SK-N-SH (cell line): ENCODE measurements around the gene MICALL1.

Experiments
- CTCF ChIP-seq: fragments of 200-600 bp; sonication (generic); IDR thresholded peaks from 2 replicates; pipeline ENCODE4 v1.6.1; 2017; ENCODE audit warnings: antibody characterized with exemption, mild to moderate bottlenecking, moderate library complexity
- EZH2phosphoT487 ChIP-seq: fragments of 200-600 bp; sonication (generic); IDR thresholded peaks from 2 replicates; pipeline ENCODE4 v1.6.1; 2017; ENCODE audit warnings: low read depth, mixed run types, mild to moderate bottlenecking, antibody characterized with exemption, moderate library complexity, borderline replicate concordance
- NRF1 ChIP-seq: IDR thresholded peaks from 2 replicates; pipeline ENCODE4 v1.6.1; 2012; ENCODE audit warnings: low read depth, mild to moderate bottlenecking, low read length
- TCF12 ChIP-seq: IDR thresholded peaks from 2 replicates; pipeline ENCODE4 v1.4.0; 2012
- TF ChIP-seq, protein P1 (sequence below): fragments of 150-350 bp; IDR thresholded peaks from 2 replicates; pipeline ENCODE4 v1.6.1; 2017; ENCODE audit warnings: antibody characterized with exemption, low read length, low read depth, borderline replicate concordance

DNA sequence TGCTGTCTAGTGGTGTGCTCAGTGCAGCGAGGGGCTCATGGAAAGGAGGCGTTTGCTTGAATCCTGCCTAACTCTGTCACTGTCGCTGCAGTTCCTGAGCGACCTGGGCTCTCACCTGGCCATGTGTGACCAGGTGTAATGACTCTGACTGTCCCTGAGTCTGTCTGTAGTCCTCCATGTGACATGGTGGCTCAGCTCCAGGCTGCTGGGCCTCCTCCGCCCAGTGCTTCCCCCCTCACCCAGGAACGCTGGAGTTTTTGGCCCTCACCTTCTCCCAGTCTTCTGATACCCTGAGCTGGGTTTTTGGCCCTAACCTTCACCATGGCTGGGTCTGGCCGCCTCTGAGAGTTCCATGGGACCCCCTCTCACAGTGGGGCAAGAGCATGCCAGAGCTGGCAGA lies 20.3 kb downstream of the MICALL1 start:
- TF ChIP-seq TCF12, result no peak
- TF ChIP-seq CTCF, result no peak
- no peak for TF ChIP-seq NRF1
- TF ChIP-seq, protein P1, sequence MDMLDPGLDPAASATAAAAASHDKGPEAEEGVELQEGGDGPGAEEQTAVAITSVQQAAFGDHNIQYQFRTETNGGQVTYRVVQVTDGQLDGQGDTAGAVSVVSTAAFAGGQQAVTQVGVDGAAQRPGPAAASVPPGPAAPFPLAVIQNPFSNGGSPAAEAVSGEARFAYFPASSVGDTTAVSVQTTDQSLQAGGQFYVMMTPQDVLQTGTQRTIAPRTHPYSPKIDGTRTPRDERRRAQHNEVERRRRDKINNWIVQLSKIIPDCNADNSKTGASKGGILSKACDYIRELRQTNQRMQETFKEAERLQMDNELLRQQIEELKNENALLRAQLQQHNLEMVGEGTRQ, result no peak
- TF ChIP-seq EZH2phosphoT487, result no peak
